Measurements from ENCODE around the gene KAT6B.

DNA sequence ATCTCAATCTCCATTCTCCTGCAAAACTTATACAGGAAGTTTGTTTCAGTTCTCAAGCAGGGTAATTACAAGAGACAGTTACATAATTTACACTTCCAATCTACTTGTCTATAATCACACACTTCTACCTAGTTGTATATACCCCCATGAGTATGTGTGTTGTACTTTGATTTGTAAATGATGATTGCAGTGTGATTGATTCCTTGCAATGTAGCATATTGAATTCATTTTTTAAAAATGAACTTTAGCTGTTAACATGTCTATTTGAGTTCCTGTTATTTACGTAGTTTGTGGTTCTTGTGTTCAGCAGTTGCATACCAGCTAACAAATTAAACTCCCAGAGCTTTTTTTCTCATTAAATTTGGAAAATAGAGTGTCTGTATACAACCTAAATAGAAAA is 182.6 kb downstream of the KAT6B start:
- TF ChIP-seq EZH2 (IDR thresholded peaks at IDR 0.05; ENCODE audit: insufficient read depth, poor library complexity, severe bottlenecking): no peak
- no peak for TF ChIP-seq EZH2phosphoT487 (IDR thresholded peaks at IDR 0.05; ENCODE audit: insufficient read depth, low read depth)
